SJCRH30 (cell line): ENCODE measurements around the gene PTPN5. TPM values are rescaled to one million over a fixed set of nuclear protein-coding genes. Genes with fewer than 3 reads are reported as not detected.
"Not testable (repeated sequence)": the region's sequence is repeated elsewhere in the genome, so short reads cannot be mapped to it uniquely, and the experiment has no call there.

Experiments
- DNase-seq, 2 experiments: peaks; one replicate each; pipeline ENCODE4 v3.0.0-alpha.2; 2015 to 2020
- H3K27ac ChIP-seq: fragments of 250-450 bp; sonication (Bioruptor Pico); 2 replicates; pipeline ENCODE4 v1.5.1; 2020; ENCODE audit warnings: mild to moderate bottlenecking, moderate library complexity
- H3K27me3 ChIP-seq: fragments of 250-450 bp; sonication (Bioruptor Pico); 2 replicates; pipeline ENCODE4 v1.5.1; 2020; ENCODE audit warnings: mild to moderate bottlenecking, moderate library complexity
- H3K36me3 ChIP-seq: fragments of 250-450 bp; sonication (Bioruptor Pico); 2 replicates; pipeline ENCODE4 v1.5.1; 2020; ENCODE audit warnings: mild to moderate bottlenecking, moderate library complexity
- H3K4me1 ChIP-seq: fragments of 250-450 bp; sonication (Bioruptor Pico); 2 replicates; pipeline ENCODE4 v1.5.1; 2020; ENCODE audit warnings: mild to moderate bottlenecking, moderate library complexity
- H3K4me3 ChIP-seq: fragments of 250-450 bp; sonication (Bioruptor Pico); 2 replicates; pipeline ENCODE4 v1.5.1; 2020; ENCODE audit warnings: mild to moderate bottlenecking, moderate library complexity
- H3K9me3 ChIP-seq: fragments of 250-450 bp; sonication (Bioruptor Pico); replicated peaks from 2 replicates; pipeline ENCODE4 v1.5.1; 2020; ENCODE audit warnings: mild to moderate bottlenecking, moderate library complexity
- total RNA-seq: library from RNA; depleted of rRNA; stranded (reverse); fragments of >200 nt; shearing (Covaris generic); gene quantifications from 2 replicates; pipeline ENCODE4 v1.2.3, GENCODE V29; 2014

Gene PTPN5
- total RNA-seq, 1 experiment from 2014 or later, result not detected

- Histone ChIP-seq H3K4me3 (no peak overlapping the region), H3K4me1 (peaks cover 56% of the 10 kb centered on the region), H3K27ac (peak overlapping the region; percentile 34), H3K36me3 (no peaks in the 10 kb centered on the region), H3K9me3 (no peaks in the 10 kb centered on the region), H3K27me3 (no peaks in the 10 kb centered on the region)
- DNase-seq, result peak; percentile 35 to 66
These were observed 88.4 kb downstream of the PTPN5 start for GRCh38 chr11:18703001-18703763.

DNA sequence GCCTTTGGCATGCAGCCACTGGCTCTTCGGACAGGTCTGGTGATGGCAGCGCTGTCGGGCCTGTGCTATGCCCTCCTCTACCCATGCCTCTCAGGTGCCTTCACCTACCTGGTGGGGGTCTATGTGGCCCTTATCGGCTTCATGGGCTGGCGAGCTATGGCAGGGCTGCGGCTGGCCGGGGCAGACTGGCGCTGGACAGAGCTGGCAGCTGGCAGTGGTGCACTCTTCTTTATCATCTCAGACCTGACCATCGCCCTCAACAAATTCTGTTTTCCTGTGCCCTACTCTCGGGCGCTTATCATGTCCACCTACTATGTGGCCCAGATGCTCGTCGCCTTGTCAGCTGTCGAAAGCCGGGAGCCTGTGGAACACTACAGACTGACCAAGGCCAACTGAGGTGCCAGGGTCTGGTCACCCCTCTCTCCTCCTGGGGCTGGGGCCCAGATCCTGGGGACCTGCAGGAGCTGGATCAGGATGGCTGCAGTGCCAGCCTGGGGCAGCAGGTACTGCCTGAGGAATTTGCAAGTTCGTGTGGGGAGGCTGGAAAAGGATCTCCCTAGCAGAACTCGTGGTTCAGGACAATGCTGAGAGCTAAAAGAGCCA lies 89.9 kb downstream of the PTPN5 start:
- no peak for DNase-seq
- peaks cover 61% of the 10 kb centered on the region for H3K4me1 ChIP-seq
- H3K27me3 ChIP-seq, result no peaks in the 10 kb centered on the region
- no peaks in the 10 kb centered on the region for H3K9me3 ChIP-seq
- no peaks in the 10 kb centered on the region for H3K36me3 ChIP-seq
- H3K4me3 ChIP-seq, result no peak overlapping the region
- H3K27ac ChIP-seq, result no peak overlapping the region; the same call in 1 of the 2 replicates

DNA sequence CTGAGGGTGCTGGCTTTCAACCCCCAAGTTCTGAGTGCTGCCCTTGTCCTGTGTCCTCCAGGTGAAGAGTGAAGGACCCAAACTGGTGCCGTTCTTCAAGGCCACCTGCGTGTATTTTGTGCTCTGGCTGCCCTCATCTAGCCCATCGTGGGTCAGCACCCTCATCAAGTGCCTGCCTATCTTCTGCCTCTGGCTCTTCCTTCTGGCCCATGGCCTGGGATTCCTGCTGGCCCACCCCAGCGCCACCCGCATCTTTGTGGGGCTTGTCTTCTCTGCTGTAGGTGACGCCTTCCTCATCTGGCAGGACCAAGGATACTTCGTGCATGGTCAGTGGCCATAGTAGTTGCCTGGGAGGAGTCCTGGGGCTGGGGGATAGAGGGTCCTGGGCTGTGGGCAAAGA lies 90.7 kb downstream of the PTPN5 start:
- no peaks in the 10 kb centered on the region for H3K9me3 ChIP-seq
- peaks cover 59% of the 10 kb centered on the region for H3K4me1 ChIP-seq
- peak overlapping the region; percentile 90 for H3K27ac ChIP-seq
- DNase-seq, result no peak
- H3K36me3 ChIP-seq, result no peaks in the 10 kb centered on the region
- no peak overlapping the region for H3K4me3 ChIP-seq
- no peaks in the 10 kb centered on the region for H3K27me3 ChIP-seq

DNA sequence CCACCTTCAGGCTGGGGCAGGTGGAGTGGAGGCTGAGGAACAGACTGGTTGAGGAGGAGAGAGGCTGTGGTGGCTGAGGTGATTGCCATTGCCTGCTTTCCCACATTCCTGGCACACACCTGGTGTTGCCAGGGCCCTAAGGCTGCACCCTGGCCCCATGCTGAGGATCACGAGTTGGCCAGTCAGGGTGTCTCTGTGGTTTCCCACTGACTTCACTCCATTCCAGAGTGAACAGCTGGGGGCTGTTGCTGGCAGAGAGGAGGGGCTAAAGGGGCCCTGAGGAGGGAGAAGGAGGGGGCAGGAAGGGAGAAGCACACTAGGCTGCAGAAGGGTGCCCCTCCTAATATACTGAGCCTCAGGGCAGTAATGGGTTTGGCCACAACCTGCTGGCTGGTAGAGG lies 91.2 kb downstream of the PTPN5 start:
- no peaks in the 10 kb centered on the region for H3K9me3 ChIP-seq
- DNase-seq, result peak; percentile 96 to 97
- no peaks in the 10 kb centered on the region for H3K36me3 ChIP-seq
- peaks cover 54% of the 10 kb centered on the region for H3K4me1 ChIP-seq
- H3K27me3 ChIP-seq, result no peaks in the 10 kb centered on the region
- peak overlapping the region; percentile 79; the same call in 1 of the 2 replicates for H3K4me3 ChIP-seq
- H3K27ac ChIP-seq, result peak overlapping the region; percentile 90

DNA sequence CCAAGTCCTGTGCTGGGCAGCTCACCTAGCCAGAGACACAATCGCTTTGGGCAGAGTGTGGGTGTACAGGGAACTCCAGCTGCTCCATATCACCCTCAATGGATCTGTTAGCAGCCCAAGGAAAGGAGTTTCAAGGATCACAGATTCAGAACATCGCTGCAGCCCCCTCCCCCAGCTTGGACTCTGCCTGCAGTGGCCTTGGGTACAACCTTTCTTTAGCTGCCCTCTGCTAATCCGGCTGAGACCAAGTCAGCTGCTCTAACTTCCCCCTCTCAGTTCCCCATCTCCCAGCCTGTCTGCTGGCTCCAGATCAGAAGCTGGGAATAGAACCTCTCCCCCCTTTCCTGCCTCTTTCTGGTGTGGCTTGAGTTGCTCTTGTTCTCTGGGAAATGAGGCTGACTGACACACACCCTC lies 91.7 kb downstream of the PTPN5 start:
- peak; percentile 66 to 77 for DNase-seq
- Histone ChIP-seq H3K27ac (peak overlapping the region; percentile 90), H3K9me3 (no peaks in the 10 kb centered on the region), H3K27me3 (no peaks in the 10 kb centered on the region), H3K4me1 (peaks cover 49% of the 10 kb centered on the region), H3K36me3 (no peaks in the 10 kb centered on the region), H3K4me3 (peak overlapping the region; percentile 79)

DNA sequence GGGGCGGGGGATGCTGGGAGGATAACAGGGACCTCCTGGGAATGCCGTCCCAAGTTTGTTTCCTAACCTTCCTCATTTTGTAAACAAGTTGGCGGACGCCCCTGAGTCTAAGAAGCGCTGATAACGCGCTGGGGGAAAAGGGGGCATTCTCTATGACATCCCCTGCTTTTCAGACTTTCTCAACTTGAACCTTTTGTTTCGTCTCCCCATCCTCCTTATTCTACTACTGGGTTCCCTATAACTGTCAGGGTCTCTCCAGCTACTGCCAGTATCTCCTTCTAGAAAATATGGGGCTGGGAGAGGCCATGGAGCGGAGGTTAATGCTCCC lies 92.4 kb downstream of the PTPN5 start:
- Histone ChIP-seq H3K27ac (peak overlapping the region; percentile 90), H3K4me3 (peak overlapping the region; percentile 79), H3K9me3 (no peaks in the 10 kb centered on the region), H3K4me1 (peaks cover 43% of the 10 kb centered on the region), H3K27me3 (no peaks in the 10 kb centered on the region), H3K36me3 (no peaks in the 10 kb centered on the region)
- DNase-seq, result no peak

- Histone ChIP-seq H3K4me3 (peak within 1 kb of the TSS; percentile 79), H3K27me3 (no peaks in the 10 kb centered on the region), H3K27ac (peak within 1 kb of the TSS; percentile 90), H3K9me3 (no peaks in the 10 kb centered on the region), H3K4me1 (peaks cover 40% of the 10 kb centered on the region), H3K36me3 (no peaks in the 10 kb centered on the region)
- DNase-seq, result peak; percentile 93 to 95
These were observed 93.0 kb downstream of the PTPN5 start, which contains the start of gene TMEM86A for GRCh38 chr11:18698341-18699268. Gene TMEM86A, plus strand, starts transcription at chr11:18698779. Its CDS starts 108 bp downstream, at chr11:18698887.

DNA sequence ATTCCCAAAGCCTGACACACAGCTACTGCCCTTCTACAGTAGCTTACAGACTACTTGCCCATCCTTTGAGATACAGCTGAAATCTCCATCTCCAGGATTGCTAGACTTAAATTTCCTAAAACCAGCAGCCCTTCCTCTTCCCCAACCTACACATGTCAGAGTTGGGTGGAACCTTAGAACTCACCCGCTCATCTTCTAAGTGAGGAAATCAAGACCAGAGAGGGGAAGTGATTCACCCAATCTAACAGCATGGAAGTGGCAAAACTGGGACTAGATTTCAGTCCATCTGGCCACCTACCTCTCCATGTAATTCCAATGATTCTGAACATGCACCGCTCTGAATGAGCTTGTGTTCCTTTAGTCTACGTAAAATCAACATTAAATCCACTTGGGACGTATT lies 94.0 kb downstream of the PTPN5 start:
- no peak overlapping the region for H3K4me3 ChIP-seq
- peaks cover 40% of the 10 kb centered on the region for H3K4me1 ChIP-seq
- H3K27ac ChIP-seq, result no peak overlapping the region
- H3K9me3 ChIP-seq, result no peaks in the 10 kb centered on the region
- no peak for DNase-seq
- no peaks in the 10 kb centered on the region for H3K36me3 ChIP-seq
- H3K27me3 ChIP-seq, result no peaks in the 10 kb centered on the region

DNA sequence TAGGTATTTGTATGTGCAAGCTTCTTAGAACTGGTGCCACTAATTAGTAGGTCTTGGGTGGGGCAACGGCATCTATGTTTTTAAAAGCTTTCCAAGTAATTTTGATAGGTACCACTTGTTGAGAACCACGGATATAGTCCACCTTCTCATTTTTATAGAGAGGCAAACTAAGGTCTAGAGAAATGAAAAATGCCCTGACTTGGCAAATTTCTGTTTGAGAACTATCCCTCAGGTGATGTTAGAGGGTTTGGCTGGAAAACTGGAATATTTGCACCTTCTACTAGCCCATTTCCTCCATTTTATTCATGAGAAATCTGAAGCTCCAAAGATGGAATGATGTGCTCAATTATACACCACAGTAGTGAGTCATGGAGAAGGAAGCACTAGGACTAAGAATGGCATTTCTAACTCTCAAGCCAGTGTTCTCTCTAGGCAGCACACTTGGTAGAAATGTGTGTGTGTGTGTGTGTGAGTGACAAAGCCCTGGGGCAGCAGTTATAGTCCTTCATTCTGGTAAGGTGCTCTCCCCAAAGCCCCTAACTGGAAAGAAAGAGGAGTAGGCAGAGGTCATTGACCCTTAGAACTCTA lies 94.9 kb downstream of the PTPN5 start:
- Histone ChIP-seq H3K9me3 (no peaks in the 10 kb centered on the region), H3K36me3 (no peaks in the 10 kb centered on the region), H3K4me3 (no peak overlapping the region), H3K27ac (no peak overlapping the region), H3K4me1 (peaks cover 42% of the 10 kb centered on the region), H3K27me3 (no peaks in the 10 kb centered on the region)
- DNase-seq, result no peak

DNA sequence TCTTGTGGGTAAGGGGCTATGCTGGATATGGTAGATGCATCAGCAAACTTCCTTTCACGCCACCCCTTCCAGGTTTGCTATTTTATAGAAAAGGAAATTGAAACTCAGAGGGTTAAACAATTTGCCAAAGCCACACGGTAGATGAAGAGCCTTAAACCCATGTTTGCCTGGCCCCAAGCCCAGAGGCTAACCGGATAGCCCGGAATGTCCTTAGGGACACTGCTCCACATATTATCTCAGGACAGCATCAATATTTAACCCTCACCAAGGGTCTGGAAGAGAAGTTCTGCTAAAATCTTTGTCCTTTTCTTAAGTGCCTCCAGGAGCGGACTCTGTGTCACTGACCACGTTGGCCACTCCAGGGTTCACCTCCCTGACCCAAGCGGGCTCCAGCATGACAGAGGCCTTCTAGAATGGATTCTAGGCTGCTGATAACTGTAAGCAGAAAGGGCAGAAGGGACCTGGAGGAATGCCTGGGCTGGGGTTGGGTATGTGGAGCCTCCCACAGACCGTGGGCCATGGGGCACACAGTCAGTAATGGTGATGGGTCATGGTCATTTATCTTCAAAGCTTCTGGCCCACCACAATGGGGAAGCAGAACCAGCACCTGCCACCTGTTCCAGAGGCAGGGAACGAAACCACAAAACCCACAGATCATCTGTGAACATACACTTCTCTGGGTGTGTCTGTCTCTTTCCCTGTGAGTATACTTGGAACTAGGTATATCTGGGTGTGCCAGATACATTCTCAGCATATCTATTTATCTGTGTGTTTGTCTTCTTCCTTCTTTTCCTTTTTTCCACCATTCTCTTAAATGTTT lies 98.4 kb downstream of the PTPN5 start:
- peaks cover 1% of the 10 kb centered on the region; the same call in 1 of the 2 replicates for H3K27me3 ChIP-seq
- DNase-seq, result peak; percentile 57 to 70
- peak overlapping the region; percentile 47 for H3K27ac ChIP-seq
- H3K9me3 ChIP-seq, result no peaks in the 10 kb centered on the region
- peaks cover 20% of the 10 kb centered on the region for H3K4me1 ChIP-seq
- H3K36me3 ChIP-seq, result no peaks in the 10 kb centered on the region
- H3K4me3 ChIP-seq, result no peak overlapping the region

DNA sequence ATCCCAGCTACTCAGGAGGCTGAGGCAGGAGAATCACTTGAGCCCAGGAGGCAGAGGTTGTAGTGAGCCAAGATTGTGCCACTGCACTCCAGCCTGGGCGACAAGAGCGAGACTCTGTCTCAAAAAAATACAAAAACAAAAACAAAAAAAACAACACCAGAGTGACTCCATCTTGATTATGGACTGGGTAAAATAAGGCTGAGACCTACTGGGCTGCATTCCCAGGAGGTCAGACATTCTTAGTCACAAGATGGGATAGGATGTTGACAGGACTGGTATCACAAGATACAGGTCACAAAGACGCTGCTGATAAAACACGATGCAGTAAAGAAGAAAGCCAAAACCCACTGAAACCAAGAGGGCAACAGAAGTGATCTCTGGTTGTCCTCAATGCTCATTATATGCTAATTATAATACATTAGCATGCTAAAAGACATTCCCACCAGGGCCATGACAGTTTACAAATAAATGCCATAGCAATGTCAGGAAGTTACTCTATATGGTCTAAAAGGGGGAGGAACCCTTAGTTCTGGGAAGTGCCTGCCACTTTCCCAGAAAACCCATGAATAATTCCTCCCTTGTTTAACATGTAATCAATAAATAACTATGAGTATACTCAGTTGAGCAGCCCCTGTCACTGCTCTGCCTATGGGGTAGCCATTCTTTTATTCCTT lies 100.0 kb downstream of the PTPN5 start:
- not testable (repeated sequence) for H3K27ac ChIP-seq, DNase-seq, H3K27me3 ChIP-seq, H3K36me3 ChIP-seq, H3K9me3 ChIP-seq, H3K4me3 ChIP-seq
- H3K4me1 ChIP-seq, result peaks cover 16% of the 10 kb centered on the region

GRCh38 chr11:18684267-18684666 lies 107.3 kb downstream of the PTPN5 start:
- Histone ChIP-seq H3K36me3 (no peaks in the 10 kb centered on the region), H3K9me3 (no peaks in the 10 kb centered on the region), H3K4me1 (no peaks in the 10 kb centered on the region), H3K27me3 (peaks cover 18% of the 10 kb centered on the region), H3K27ac (no peak overlapping the region), H3K4me3 (no peak overlapping the region)
- no peak for DNase-seq

- Histone ChIP-seq H3K27ac (no peak overlapping the region), H3K4me1 (no peaks in the 10 kb centered on the region), H3K4me3 (no peak overlapping the region), H3K27me3 (peaks cover 13% of the 10 kb centered on the region; the same call in 1 of the 2 replicates), H3K36me3 (no peaks in the 10 kb centered on the region), H3K9me3 (no peaks in the 10 kb centered on the region)
- no peak for DNase-seq
These were observed 109.1 kb downstream of the PTPN5 start for GRCh38 chr11:18682466-18682865.
